HepG2 (cell line): Measurements from ENCODE around the gene TMEM184B. TPM values are rescaled to one million over a fixed set of nuclear protein-coding genes. Genes with fewer than 3 reads are reported as not detected.

ENCODE experiments used
- CHD2 ChIP-seq: IDR thresholded peaks from 2 replicates; pipeline ENCODE4 v1.6.1; 2011; ENCODE audit warnings: low read depth, low read length, improper control_type of control experiment
- CREM ChIP-seq, 2 experiments: sonication (generic) in 1 of 2; formaldehyde crosslinking in 1 of 2; IDR thresholded peaks; 2 replicates each; pipeline versions ENCODE4 v1.4.0 to v1.6.1; 2016 to 2020; ENCODE audit warnings: antibody characterized with exemption in 1 of 2, mild to moderate bottlenecking in 1 of 2, missing genetic modification reagents in 1 of 2
- ELF3 ChIP-seq: IDR thresholded peaks from 2 replicates; pipeline ENCODE4 v1.6.1; 2016; ENCODE audit warnings: missing genetic modification reagents, missing compliant biosample characterization
- HDAC2 ChIP-seq: sonication (generic); formaldehyde crosslinking; IDR thresholded peaks from 2 replicates; pipeline ENCODE4 v1.4.0; 2020; ENCODE audit warnings: missing genetic modification reagents
- HOMEZ ChIP-seq: IDR thresholded peaks from 2 replicates; pipeline ENCODE4 v1.6.1; 2016; ENCODE audit warnings: low read depth
- HOXA3 ChIP-seq: sonication (generic); formaldehyde crosslinking; IDR thresholded peaks from 2 replicates; pipeline ENCODE4 v1.5.0; 2020; ENCODE audit warnings: missing genetic modification reagents
- KMT2B ChIP-seq: IDR thresholded peaks from 2 replicates; pipeline ENCODE4 v1.6.1; 2016; ENCODE audit warnings: missing genetic modification reagents, missing compliant biosample characterization
- MXD4 ChIP-seq: IDR thresholded peaks from 2 replicates; pipeline ENCODE4 v1.6.1; 2016; ENCODE audit warnings: mild to moderate bottlenecking, missing biosample characterization, missing genetic modification reagents
- NFYB ChIP-seq: sonication (generic); formaldehyde crosslinking; IDR thresholded peaks from 2 replicates; pipeline ENCODE4 v1.4.0; 2020; ENCODE audit warnings: missing genetic modification reagents
- NR2F6 ChIP-seq, 2 experiments: IDR thresholded peaks; 2 replicates each; pipeline ENCODE4 v1.6.1; 2016; ENCODE audit warnings: antibody characterized with exemption in 1 of 2, mild to moderate bottlenecking in 1 of 2
- SOX5 ChIP-seq: IDR thresholded peaks from 2 replicates; pipeline ENCODE4 v1.6.1; 2016; ENCODE audit warnings: borderline replicate concordance
- THRA ChIP-seq: sonication (generic); formaldehyde crosslinking; IDR thresholded peaks from 2 replicates; pipeline ENCODE4 v1.4.0; 2020; ENCODE audit warnings: missing genetic modification reagents, borderline replicate concordance
- ZFX ChIP-seq: sonication (generic); formaldehyde crosslinking; IDR thresholded peaks from 2 replicates; pipeline ENCODE4 v1.4.0; 2020; ENCODE audit warnings: mild to moderate bottlenecking, low read depth, missing genetic modification reagents, moderate library complexity
- ZKSCAN8 ChIP-seq: IDR thresholded peaks from 2 replicates; pipeline ENCODE4 v1.6.1; 2016; ENCODE audit warnings: borderline replicate concordance, missing genetic modification reagents, missing compliant biosample characterization
- ZMAT3 ChIP-seq: sonication (generic); formaldehyde crosslinking; conservative IDR thresholded peaks from 2 replicates; pipeline ENCODE4 v1.7.0; 2021; ENCODE audit warnings: missing genetic modification reagents
- ZNF160 ChIP-seq: sonication (generic); formaldehyde crosslinking; IDR thresholded peaks from 2 replicates; pipeline ENCODE4 v1.8.0; 2022; ENCODE audit warnings: mild to moderate bottlenecking, inconsistent platforms, missing genetic modification reagents
- ZNF274 ChIP-seq: sonication (generic); formaldehyde crosslinking; IDR thresholded peaks from 2 replicates; pipeline ENCODE4 v1.5.1; 2020; ENCODE audit warnings: mild to moderate bottlenecking, missing genetic modification reagents
- ZNF580 ChIP-seq: IDR thresholded peaks from 2 replicates; pipeline ENCODE4 v1.6.1; 2016; ENCODE audit warnings: low read depth, borderline replicate concordance
- ZNF629 ChIP-seq: sonication (generic); formaldehyde crosslinking; conservative IDR thresholded peaks from 2 replicates; pipeline ENCODE4 v1.5.0; 2020; ENCODE audit warnings: missing genetic modification reagents
- ZSCAN20 ChIP-seq: sonication (generic); formaldehyde crosslinking; IDR thresholded peaks from 2 replicates; pipeline ENCODE4 v1.4.0; 2020; ENCODE audit warnings: missing genetic modification reagents, mild to moderate bottlenecking, borderline replicate concordance
- polyA plus RNA-seq, 8 experiments: library from polyadenylated mRNA; depleted of rRNA in 3 of 8; stranded (reverse) in 7 of 8; unstranded in 1 of 8; fragments of >200 nt; fragmentation: Illumina TruSeq in 4 of 8; extraction: Trizol in 4 of 8; gene quantifications; 2 replicates each; pipeline versions ENCODE4 v1.2.1 to v1.2.3, GENCODE V29; 2011 to 2016; ENCODE audit warnings: low read depth in 4 of 8, missing spikeins in 1 of 8, mixed read lengths in 1 of 8; ENCODE audit not compliant: insufficient read depth in 1 of 8
- total RNA-seq, 5 experiments: library from RNA; depleted of rRNA; stranded (reverse); fragments of >200 nt; fragmentation: Illumina TruSeq; extraction: Trizol; gene quantifications; 2 replicates each; pipeline ENCODE4 v1.2.3, GENCODE V29; 2016; ENCODE audit warnings: low read depth in 1 of 5
- TF ChIP-seq, protein P1 (sequence below): sonication (generic); formaldehyde crosslinking; IDR thresholded peaks from 2 replicates; pipeline ENCODE4 v1.4.0; 2020; ENCODE audit warnings: missing genetic modification reagents
- TF ChIP-seq, protein P2 (sequence below): sonication (generic); formaldehyde crosslinking; IDR thresholded peaks from 2 replicates; pipeline ENCODE4 v1.4.0; 2020; ENCODE audit warnings: missing genetic modification reagents

TMEM184B gene
- total and polyA plus RNA-seq, 2 of the 13 experiments (the other 11 are each of a cell fraction or from before 2014, with no cell fraction given) = 15.9 to 16.0 TPM

GRCh38 chr22:38309614-38310517, 37.1 kb upstream of the TMEM184B start (continued):
- 0 out of 2 replicates have a peak, but pooled peaks have one; percentile 18 for TF ChIP-seq NFYB
- peak; percentile 70; the same call in 1 of the 2 replicates for TF ChIP-seq HOXA3
- peak; percentile 64; the same call in 1 of the 2 replicates for TF ChIP-seq HOMEZ (CRISPR knock-in tag)
- TF ChIP-seq ELF3 = peak; percentile 47; the same call in 1 of the 2 replicates
- peak; percentile 23; the same call in 1 of the 2 replicates for TF ChIP-seq ZSCAN20 (CRISPR knock-in tag)
- TF ChIP-seq ZMAT3 (CRISPR knock-in tag) = 0 out of 2 replicates have a peak, but pooled peaks have one; percentile 65
- TF ChIP-seq, protein P1, sequence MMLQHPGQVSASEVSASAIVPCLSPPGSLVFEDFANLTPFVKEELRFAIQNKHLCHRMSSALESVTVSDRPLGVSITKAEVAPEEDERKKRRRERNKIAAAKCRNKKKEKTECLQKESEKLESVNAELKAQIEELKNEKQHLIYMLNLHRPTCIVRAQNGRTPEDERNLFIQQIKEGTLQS = peak; percentile 34; the same call in 1 of the 2 replicates
- 0 out of 2 replicates have a peak, but pooled peaks have one; percentile 32 for TF ChIP-seq ZNF629
- TF ChIP-seq KMT2B = peak; percentile 26; the same call in 1 of the 2 replicates
- peak; percentile 31; the same call in 1 of the 2 replicates for TF ChIP-seq CREM (IDR thresholded peaks at IDR 0.05)
- no peak for TF ChIP-seq CREM (CRISPR knock-in tag; IDR thresholded peaks at IDR 0.05)
- TF ChIP-seq ZKSCAN8 (CRISPR knock-in tag) = peak; percentile 99
- TF ChIP-seq ZNF580 (CRISPR knock-in tag) = no peak
- TF ChIP-seq SOX5 = peak; percentile 69; the same call in 1 of the 2 replicates
- 0 out of 2 replicates have a peak, but pooled peaks have one; percentile 8 for TF ChIP-seq ZNF274 (CRISPR knock-in tag)
- peak; percentile 92 for TF ChIP-seq NR2F6 (IDR thresholded peaks at IDR 0.05)
- TF ChIP-seq NR2F6 (CRISPR knock-in tag; IDR thresholded peaks at IDR 0.05) = peak; percentile 96
- TF ChIP-seq, protein P2, sequence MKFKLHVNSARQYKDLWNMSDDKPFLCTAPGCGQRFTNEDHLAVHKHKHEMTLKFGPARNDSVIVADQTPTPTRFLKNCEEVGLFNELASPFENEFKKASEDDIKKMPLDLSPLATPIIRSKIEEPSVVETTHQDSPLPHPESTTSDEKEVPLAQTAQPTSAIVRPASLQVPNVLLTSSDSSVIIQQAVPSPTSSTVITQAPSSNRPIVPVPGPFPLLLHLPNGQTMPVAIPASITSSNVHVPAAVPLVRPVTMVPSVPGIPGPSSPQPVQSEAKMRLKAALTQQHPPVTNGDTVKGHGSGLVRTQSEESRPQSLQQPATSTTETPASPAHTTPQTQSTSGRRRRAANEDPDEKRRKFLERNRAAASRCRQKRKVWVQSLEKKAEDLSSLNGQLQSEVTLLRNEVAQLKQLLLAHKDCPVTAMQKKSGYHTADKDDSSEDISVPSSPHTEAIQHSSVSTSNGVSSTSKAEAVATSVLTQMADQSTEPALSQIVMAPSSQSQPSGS (CRISPR knock-in tag) = peak; percentile 65; the same call in 1 of the 2 replicates
- TF ChIP-seq CHD2 = no peak
- TF ChIP-seq HDAC2 (CRISPR knock-in tag) = peak; percentile 87
- 0 out of 2 replicates have a peak, but pooled peaks have one; percentile 34 for TF ChIP-seq MXD4 (CRISPR knock-in tag)
- TF ChIP-seq ZNF160 (CRISPR knock-in tag) = 0 out of 2 replicates have a peak, but pooled peaks have one; percentile 36
- TF ChIP-seq THRA (CRISPR knock-in tag) = peak; percentile 96
- peak; percentile 70 for TF ChIP-seq ZFX
